Measurements from ENCODE around the gene PRXL2B. TPM values are rescaled to one million over a fixed set of nuclear protein-coding genes. Genes with fewer than 3 reads are reported as not detected.

PRXL2B gene
- total RNA-seq, 6 experiments from 2014 or later, result 5.1 to 18.6 (median 11.1) TPM

DNA sequence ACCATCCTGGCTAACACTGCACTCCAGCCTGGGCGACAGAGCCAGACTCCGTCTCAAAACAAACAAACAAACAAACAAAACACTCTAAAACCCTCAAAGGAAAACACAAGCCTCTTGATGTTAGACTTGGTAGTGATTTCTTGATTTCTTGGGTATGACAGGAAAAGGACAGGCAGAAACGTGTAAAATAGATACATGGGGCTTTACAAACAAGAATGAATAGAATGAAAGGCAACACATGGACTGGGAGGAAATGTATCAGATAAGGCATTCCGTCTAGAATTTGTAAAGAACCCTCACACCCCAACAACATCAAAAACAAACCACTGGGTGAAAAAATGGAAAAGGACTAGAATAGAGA lies 7.8 kb upstream of the PRXL2B start:
- H3K4me1 ChIP-seq, result peaks cover 0 to 25% (median 11%) of the 10 kb centered on the region in 4 donors
- intact Hi-C loops (cut with DNase I), result no loop called here
- ATAC-seq (no peak), DNase-seq (no peak)
- H3K27me3 ChIP-seq, result no peaks in the 10 kb centered on the region
- H3K36me3 ChIP-seq, result no peaks in the 10 kb centered on the region
- TF ChIP-seq, protein P1, sequence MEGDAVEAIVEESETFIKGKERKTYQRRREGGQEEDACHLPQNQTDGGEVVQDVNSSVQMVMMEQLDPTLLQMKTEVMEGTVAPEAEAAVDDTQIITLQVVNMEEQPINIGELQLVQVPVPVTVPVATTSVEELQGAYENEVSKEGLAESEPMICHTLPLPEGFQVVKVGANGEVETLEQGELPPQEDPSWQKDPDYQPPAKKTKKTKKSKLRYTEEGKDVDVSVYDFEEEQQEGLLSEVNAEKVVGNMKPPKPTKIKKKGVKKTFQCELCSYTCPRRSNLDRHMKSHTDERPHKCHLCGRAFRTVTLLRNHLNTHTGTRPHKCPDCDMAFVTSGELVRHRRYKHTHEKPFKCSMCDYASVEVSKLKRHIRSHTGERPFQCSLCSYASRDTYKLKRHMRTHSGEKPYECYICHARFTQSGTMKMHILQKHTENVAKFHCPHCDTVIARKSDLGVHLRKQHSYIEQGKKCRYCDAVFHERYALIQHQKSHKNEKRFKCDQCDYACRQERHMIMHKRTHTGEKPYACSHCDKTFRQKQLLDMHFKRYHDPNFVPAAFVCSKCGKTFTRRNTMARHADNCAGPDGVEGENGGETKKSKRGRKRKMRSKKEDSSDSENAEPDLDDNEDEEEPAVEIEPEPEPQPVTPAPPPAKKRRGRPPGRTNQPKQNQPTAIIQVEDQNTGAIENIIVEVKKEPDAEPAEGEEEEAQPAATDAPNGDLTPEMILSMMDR (IDR thresholded peaks at IDR 0.05), result no peak
- TF ChIP-seq POLR2A (IDR thresholded peaks at IDR 0.05), result no peak
- WGBS (ENCODE audit: insufficient coverage, low coverage, low lambda C conversion rate, missing lambda C conversion rate), result 30% methylated on average over 4 of the region's 4 CpGs
- H3K4me3 ChIP-seq, result no peak overlapping the region
- peak overlapping the region; percentile 59 to 84 (median 74) for H3K27ac ChIP-seq
- H3K9me3 ChIP-seq, result peaks cover 0 to 1% (median 0%) of the 10 kb centered on the region in 4 donors

DNA sequence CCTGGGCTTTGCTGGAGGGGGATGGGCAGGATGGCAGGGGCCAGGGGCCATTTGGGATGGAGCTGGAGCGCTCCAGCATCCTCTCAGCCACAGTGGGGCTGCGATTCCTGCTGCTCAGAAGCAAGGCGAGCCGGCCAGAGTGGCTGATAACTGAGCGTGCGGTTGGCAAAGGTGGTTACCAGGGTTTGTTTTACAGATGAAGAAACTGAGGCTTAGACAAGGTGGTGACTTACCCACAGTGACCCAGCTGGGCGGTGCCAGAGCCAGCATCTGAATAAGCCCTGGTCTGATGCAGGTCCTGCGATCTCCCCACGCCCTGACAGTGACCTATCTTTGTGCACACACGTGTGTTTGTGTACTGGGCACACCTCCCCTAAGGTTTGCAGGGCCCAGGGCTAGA lies 5.9 kb upstream of the PRXL2B start:
- DNase-seq (peak in 2 of 3 donors; percentile 21 to 46), ATAC-seq (no peak)
- intact Hi-C loops (cut with DNase I), result no loop called here
- Histone ChIP-seq H3K27ac (no peak overlapping the region), H3K36me3 (no peaks in the 10 kb centered on the region), H3K4me1 (peaks cover 0 to 31% (median 15%) of the 10 kb centered on the region in 4 donors), H3K27me3 (no peaks in the 10 kb centered on the region), H3K4me3 (no peak overlapping the region), H3K9me3 (no peaks in the 10 kb centered on the region)
- TF ChIP-seq POLR2A (IDR thresholded peaks at IDR 0.05), result no peak
- TF ChIP-seq, protein P1 (IDR thresholded peaks at IDR 0.05), result no peak
- 80% methylated on average over 8 of the region's 10 CpGs for whole genome bisulfite sequencing (ENCODE audit: insufficient coverage, low coverage, low lambda C conversion rate, missing lambda C conversion rate)

DNA sequence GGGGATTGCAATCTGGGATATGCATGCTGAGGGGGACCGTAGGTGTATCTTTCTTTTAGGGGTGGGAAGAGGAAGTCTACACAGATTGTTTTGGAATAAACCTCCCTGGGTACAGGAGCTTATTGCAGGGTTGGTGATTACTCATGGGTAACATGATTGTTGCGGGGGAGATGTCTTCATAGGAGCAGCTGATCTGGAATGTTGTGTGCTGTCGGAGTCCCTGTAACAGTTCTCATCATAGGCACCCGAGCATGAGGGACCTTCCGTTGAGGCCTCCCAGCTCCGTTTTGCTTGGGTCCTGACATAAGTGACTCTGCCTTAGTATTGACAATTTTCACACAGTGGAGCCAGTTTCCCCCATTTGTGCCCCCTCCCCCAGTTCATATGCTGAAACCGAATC lies 4.2 kb upstream of the PRXL2B start:
- no peaks in the 10 kb centered on the region for H3K9me3 ChIP-seq
- intact Hi-C loops (cut with DNase I), result no loop called here
- H3K27me3 ChIP-seq, result no peaks in the 10 kb centered on the region
- H3K4me3 ChIP-seq, result no peak overlapping the region
- peaks cover 0 to 23% (median 9%) of the 10 kb centered on the region in 4 donors for H3K4me1 ChIP-seq
- H3K27ac ChIP-seq, result no peak overlapping the region
- DNase-seq, result no peak
- no peaks in the 10 kb centered on the region for H3K36me3 ChIP-seq
- TF ChIP-seq, protein P1 (IDR thresholded peaks at IDR 0.05), result no peak
- no peak for TF ChIP-seq POLR2A (IDR thresholded peaks at IDR 0.05)
- 46% methylated on average over 1 of the region's 7 CpGs for WGBS (ENCODE audit: insufficient coverage, low coverage, low lambda C conversion rate, missing lambda C conversion rate)
- ATAC-seq, result no peak

DNA sequence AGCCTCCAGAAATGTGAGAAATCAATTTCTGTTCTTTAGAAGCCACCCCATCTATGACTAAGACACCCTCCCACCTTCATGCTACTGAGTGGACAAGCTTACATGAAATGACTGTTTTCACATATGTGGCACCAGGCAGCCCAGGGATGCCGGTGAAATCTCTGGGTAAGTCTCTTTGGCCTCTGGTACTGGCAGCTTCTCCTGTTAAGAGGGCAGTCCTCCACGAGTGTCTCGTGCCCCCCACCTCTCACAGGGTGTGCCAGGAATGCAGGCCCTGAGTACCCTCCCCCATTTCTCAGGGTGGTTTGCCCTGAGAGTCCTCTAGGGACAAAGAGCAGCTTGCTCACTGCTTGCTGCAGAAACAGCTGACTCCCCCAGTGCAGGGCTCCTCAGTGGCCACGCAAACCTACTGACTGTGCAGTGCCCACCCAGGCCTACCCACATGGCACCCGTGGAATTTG lies 3.2 kb upstream of the PRXL2B start:
- peak in 2 of 3 donors; percentile 15 to 56 for DNase-seq
- TF ChIP-seq POLR2A (IDR thresholded peaks at IDR 0.05), result no peak
- TF ChIP-seq, protein P1 (IDR thresholded peaks at IDR 0.05), result no peak
- 60% methylated on average over 1 of the region's 5 CpGs for WGBS (ENCODE audit: insufficient coverage, low coverage, low lambda C conversion rate, missing lambda C conversion rate)
- no peaks in the 10 kb centered on the region for H3K27me3 ChIP-seq
- peaks cover 0 to 16% (median 4%) of the 10 kb centered on the region in 4 donors for H3K4me1 ChIP-seq
- H3K9me3 ChIP-seq, result no peaks in the 10 kb centered on the region
- H3K27ac ChIP-seq, result no peak overlapping the region
- no peak for ATAC-seq
- intact Hi-C loops (cut with DNase I), result no loop called here
- H3K4me3 ChIP-seq, result no peak overlapping the region
- no peaks in the 10 kb centered on the region for H3K36me3 ChIP-seq

All from right lobe of liver (tissue), 6 donors.